Mucosa of descending colon (tissue), 3 donors: ENCODE results near the gene STUB1. TPM values are rescaled to one million over a fixed set of nuclear protein-coding genes. Genes with fewer than 3 reads are reported as not detected.

Source experiments
- ATAC-seq: fragments of 200-7000 bp; cut with Tn5 transposase; one replicate; pipeline ENCODE4 v1.9.1; 2020; ENCODE audit warnings: mild to moderate bottlenecking, moderate library complexity
- DNase-seq, 3 donors: peaks; one replicate each; pipeline ENCODE4 v3.0.0-alpha.2; 2020
- H3K36me3 ChIP-seq: fragments of 200-600 bp; one replicate; pipeline ENCODE4 v1.8.0; 2021; ENCODE audit warnings: low read depth, mild to moderate bottlenecking
- H3K4me1 ChIP-seq: fragments of 200-600 bp; one replicate; pipeline ENCODE4 v1.8.0; 2021; ENCODE audit warnings: low read depth, mild to moderate bottlenecking
- H3K4me3 ChIP-seq: fragments of 200-600 bp; one replicate; pipeline ENCODE4 v1.8.0; 2021; ENCODE audit warnings: mild to moderate bottlenecking
- H3K9me3 ChIP-seq: fragments of 200-600 bp; one replicate; pipeline ENCODE4 v1.8.0; 2021; ENCODE audit warnings: mild to moderate bottlenecking
- CTCF ChIP-seq: fragments of 200-600 bp; IDR thresholded peaks from one replicate; pipeline ENCODE4 v1.8.0; 2022; ENCODE audit warnings: antibody characterized with exemption, mild to moderate bottlenecking
- intact Hi-C, 2 donors: fragments of 100-400 bp; cut with DNase I in 1 of 2; cut with micrococcal nuclease in 1 of 2; formaldehyde crosslinking; loops; one replicate each; pipeline versions ENCODE4 v1.11.0 to v1.11.1; 2022; cut with DNase I, micrococcal nuclease
- total RNA-seq, 3 donors: library from RNA; stranded (reverse); fragmentation: NEBNext Ultra II Directional in 2 of 3; extraction: Animal tissue kit (Norgen Biotek cat#: 25700) in 2 of 3; gene quantifications; one replicate each; pipeline versions ENCODE4 v1.2.1 to v1.2.4, GENCODE V29; 2021 to 2023
- donor health status: DM: no; HTN: no; CAD: no; lungs with moderate emphysema.
- donor health status: DM: no; HTN: no; CAD: no.
- donor health status: DM: no; HTN: yes; CAD: no.

STUB1 gene
- total RNA-seq, 3 donors from 2014 or later, result 77.8 to 119 (median 108) TPM

- DNase-seq (peak in 1 of 3 donors; percentile 61), ATAC-seq (peak; percentile 21)
- Histone ChIP-seq H3K4me3 (peak overlapping the region; percentile 17), H3K9me3 (no peaks in the 10 kb centered on the region), H3K4me1 (peaks cover 43% of the 10 kb centered on the region), H3K36me3 (no peaks in the 10 kb centered on the region)
- intact Hi-C loops, result loop anchor here in 1 of 2 donors (10.0 kb wide), 1 partner anchor 339 kb away; no protein-coding TSS in a partner anchor
- no peak for TF ChIP-seq CTCF
Observed at GRCh38 chr16:715477-716199, 35.4 kb downstream of the STUB1 start.

GRCh38 chr16:716200-716568 is 36.0 kb downstream of the STUB1 start:
- peaks cover 43% of the 10 kb centered on the region for H3K4me1 ChIP-seq
- ATAC-seq, result no peak

DNA sequence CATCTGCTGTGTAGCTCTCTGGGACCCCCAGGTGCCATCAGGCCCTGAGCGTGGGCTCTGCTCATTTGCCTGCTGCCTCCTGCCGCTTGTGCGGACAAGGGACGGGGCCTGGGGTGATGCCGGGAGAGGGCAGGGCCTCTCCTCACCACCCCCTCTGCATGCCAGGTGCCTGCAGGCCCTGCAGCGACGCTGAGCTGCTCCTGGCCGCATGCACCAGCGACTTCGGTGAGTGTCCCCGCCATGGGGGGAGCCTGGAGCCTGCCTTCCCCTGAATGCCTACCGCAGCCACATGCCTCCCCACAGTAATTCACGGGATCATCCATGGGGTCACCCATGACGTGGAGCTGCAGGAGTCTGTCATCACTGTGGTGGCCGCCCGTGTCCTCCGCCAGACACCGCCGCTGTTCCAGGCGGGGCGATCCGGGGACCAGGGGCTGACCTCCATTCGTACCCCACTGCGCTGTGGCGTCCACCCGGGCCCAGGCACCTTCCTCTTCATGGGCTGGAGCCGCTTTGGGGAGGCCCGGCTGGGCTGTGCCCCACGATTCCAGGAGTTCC is 36.6 kb downstream of the STUB1 start:
- H3K4me3 ChIP-seq, result no peak overlapping the region
- peaks cover 48% of the 10 kb centered on the region for H3K4me1 ChIP-seq
- intact Hi-C loops, result loop anchor here in 1 of 2 donors (10.0 kb wide), 1 partner anchor 338 kb away; no protein-coding TSS in a partner anchor

More at GRCh38 chr16:716200-716568, 36.0 kb downstream of the STUB1 start:
- Histone ChIP-seq H3K9me3 (no peaks in the 10 kb centered on the region), H3K4me3 (no peak overlapping the region), H3K36me3 (no peaks in the 10 kb centered on the region)
- DNase-seq, result no peak
- TF ChIP-seq CTCF, result no peak
- intact Hi-C loops, result loop anchor here in 1 of 2 donors (10.0 kb wide), 1 partner anchor 339 kb away; no protein-coding TSS in a partner anchor

GRCh38 chr16:717450-718245 is 37.4 kb downstream of the STUB1 start:
- no peak overlapping the region for H3K4me3 ChIP-seq
- peaks cover 52% of the 10 kb centered on the region for H3K4me1 ChIP-seq
- DNase-seq (no peak), ATAC-seq (no peak)
- TF ChIP-seq CTCF, result no peak
- H3K9me3 ChIP-seq, result no peaks in the 10 kb centered on the region
- intact Hi-C loops, result loop anchor here in 1 of 2 donors (10.0 kb wide), 1 partner anchor 337 kb away; no protein-coding TSS in a partner anchor
- H3K36me3 ChIP-seq, result no peaks in the 10 kb centered on the region

More for the DNA sequence above, 36.6 kb downstream of the STUB1 start:
- Histone ChIP-seq H3K36me3 (no peaks in the 10 kb centered on the region), H3K9me3 (no peaks in the 10 kb centered on the region)
- no peak for TF ChIP-seq CTCF
- DNase-seq, result no peak
- no peak for ATAC-seq

DNA sequence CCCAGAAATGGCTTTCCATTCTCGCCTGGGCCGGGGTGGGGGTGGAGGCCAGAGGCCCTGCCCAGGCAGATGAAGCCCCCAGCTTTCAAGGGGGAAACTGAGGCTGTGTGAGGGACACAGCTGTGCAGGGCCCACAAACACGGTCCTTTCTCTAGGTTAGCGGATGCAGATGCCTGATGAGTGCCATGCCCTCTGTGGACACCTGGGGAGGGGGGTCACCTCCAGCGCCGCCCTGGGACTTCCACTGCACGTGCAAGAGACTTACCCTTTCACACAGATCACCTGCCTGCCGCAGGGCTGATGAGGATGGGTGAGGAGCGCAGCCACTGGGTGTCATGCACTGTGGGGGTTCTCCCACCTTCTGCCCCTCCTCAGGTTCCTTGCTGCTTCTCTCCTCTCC is 38.2 kb downstream of the STUB1 start:
- no peaks in the 10 kb centered on the region for H3K9me3 ChIP-seq
- no peak for TF ChIP-seq CTCF
- H3K4me1 ChIP-seq, result peaks cover 52% of the 10 kb centered on the region
- ATAC-seq, result no peak
- DNase-seq, result no peak
- no peak overlapping the region for H3K4me3 ChIP-seq
- intact Hi-C loops, result loop anchor here in 1 of 2 donors (10.0 kb wide), 1 partner anchor 336 kb away; no protein-coding TSS in a partner anchor
- no peaks in the 10 kb centered on the region for H3K36me3 ChIP-seq
